Suprapubic skin (tissue), 4 donors: ENCODE results near the gene VAMP5.

Experiments
- POLR2A ChIP-seq, 2 donors: fragments of 450-650 bp; IDR thresholded peaks; one replicate each; pipeline ENCODE4 v1.6.1; 2017; ENCODE audit warnings: antibody characterized with exemption in 2 of 2, mild to moderate bottlenecking in 2 of 2, moderate library complexity in 2 of 2
- POLR2AphosphoS5 ChIP-seq, 3 donors: sonication (generic); formaldehyde crosslinking; IDR thresholded peaks; one replicate each; pipeline ENCODE4 v1.6.1; 2017; ENCODE audit warnings: antibody characterized with exemption in 3 of 3
- TF ChIP-seq, protein P1 (sequence below), 2 donors: fragments of 200-600 bp in 1 of 2; fragments of 450-650 bp in 1 of 2; sonication (generic) in 1 of 2; IDR thresholded peaks; one replicate each; pipeline ENCODE4 v1.5.1; 2016 to 2019; ENCODE audit warnings: antibody characterized with exemption in 2 of 2, mild to moderate bottlenecking in 1 of 2, moderate library complexity in 1 of 2

GRCh38 chr2:85566265-85566664 is 18.0 kb upstream of the VAMP5 start:
- TF ChIP-seq POLR2A (IDR thresholded peaks at IDR 0.05), result no peak
- TF ChIP-seq, protein P1, sequence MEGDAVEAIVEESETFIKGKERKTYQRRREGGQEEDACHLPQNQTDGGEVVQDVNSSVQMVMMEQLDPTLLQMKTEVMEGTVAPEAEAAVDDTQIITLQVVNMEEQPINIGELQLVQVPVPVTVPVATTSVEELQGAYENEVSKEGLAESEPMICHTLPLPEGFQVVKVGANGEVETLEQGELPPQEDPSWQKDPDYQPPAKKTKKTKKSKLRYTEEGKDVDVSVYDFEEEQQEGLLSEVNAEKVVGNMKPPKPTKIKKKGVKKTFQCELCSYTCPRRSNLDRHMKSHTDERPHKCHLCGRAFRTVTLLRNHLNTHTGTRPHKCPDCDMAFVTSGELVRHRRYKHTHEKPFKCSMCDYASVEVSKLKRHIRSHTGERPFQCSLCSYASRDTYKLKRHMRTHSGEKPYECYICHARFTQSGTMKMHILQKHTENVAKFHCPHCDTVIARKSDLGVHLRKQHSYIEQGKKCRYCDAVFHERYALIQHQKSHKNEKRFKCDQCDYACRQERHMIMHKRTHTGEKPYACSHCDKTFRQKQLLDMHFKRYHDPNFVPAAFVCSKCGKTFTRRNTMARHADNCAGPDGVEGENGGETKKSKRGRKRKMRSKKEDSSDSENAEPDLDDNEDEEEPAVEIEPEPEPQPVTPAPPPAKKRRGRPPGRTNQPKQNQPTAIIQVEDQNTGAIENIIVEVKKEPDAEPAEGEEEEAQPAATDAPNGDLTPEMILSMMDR (IDR thresholded peaks at IDR 0.05), result no peak
- TF ChIP-seq POLR2AphosphoS5 (IDR thresholded peaks at IDR 0.05), result no peak
